Stimulated activated CD4-positive, alpha-beta T cell treated with anti-CD3 and anti-CD28 coated beads, Interleukin-4, amount 100 ng/mL, for 1 hour (primary cell): ENCODE results near the gene JDP2.
A peak's percentile ranks its signal among the peaks of the same experiment; 100 is the strongest.
"Not testable (repeated sequence)": the region's sequence is repeated elsewhere in the genome, so short reads cannot be mapped to it uniquely, and the experiment has no call there.

Experiments used
- DNase-seq: peaks from one replicate; pipeline ENCODE4 v3.0.0-alpha.2; 2020

The JDP2 gene

GRCh38 chr14:75427482-75428229 is at the start of gene JDP2:
TSS of gene JDP2 (plus strand) at chr14:75428022. CDS start at chr14:75437921, 9,899 bp downstream.
- DNase-seq, result peak; percentile 50

GRCh38 chr14:75379246-75379929 is 48.4 kb upstream of the JDP2 start:
- DNase-seq, result no peak

- DNase-seq, result no peak
Measured at GRCh38 chr14:75379930-75380270, 47.9 kb upstream of the JDP2 start.

DNA sequence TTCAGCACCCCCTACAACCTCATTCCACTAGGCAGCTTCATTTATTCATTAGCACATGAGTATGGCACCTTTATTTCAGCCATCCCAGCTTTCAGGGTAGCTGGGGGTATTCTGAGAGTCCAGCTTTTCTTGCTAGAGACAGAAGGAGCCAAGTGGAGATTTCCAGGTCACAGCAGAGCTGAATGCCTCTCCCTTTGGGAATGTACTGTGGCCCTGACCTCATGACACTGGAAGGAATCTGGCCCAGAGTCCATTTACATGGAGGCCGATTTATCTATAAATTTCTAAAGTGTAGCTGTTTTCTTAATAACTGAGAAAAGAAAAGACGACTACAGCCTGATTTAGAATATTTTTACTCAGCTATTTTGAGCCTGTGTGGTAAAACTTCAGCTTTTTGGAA is 47.2 kb upstream of the JDP2 start:
- no peak for DNase-seq

- DNase-seq, result no peak
Measured at GRCh38 chr14:75381642-75382041, 46.2 kb upstream of the JDP2 start.

DNA sequence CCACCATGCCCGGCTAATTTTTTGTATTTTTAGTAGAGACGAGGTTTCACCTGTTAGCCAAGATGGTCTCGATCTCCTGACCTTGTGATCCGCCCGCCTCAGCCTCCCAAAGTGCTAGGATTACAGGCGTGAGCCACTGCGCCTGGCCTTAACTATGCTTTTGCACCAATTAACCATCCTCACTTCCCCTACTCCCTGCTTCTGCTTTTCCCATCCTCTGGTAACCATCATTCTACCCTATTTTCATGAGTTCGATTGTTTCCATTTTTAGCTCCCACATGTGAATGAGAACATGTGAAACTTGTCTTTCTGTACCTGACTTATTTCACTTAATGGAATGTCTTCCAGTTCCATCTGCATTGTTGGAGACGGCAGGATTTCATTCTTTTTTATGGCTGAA is 44.6 kb upstream of the JDP2 start:
- not testable (repeated sequence) for DNase-seq

GRCh38 chr14:75383721-75384120 is 44.1 kb upstream of the JDP2 start:
- DNase-seq, result no peak

DNA sequence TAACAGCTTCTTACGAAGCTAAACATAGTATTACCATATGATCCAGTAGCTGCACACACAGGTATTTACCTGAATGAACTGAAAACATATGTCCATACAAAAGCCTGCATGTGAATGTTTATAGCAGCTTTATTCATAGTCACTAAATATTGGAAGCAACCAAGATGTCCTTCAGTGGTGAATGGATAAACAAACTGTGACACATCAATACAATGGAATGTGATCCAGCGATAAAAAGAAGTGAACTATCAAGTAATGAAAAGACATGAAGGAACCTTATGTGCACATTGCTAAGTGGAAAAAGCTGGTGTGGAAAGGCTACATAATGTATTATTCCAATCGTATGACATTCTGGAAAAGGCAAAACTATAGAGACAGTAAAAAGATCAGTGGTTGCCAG is 38.1 kb upstream of the JDP2 start:
- no peak for DNase-seq

GRCh38 chr14:75390183-75390582 is 37.6 kb upstream of the JDP2 start:
- no peak for DNase-seq

DNA sequence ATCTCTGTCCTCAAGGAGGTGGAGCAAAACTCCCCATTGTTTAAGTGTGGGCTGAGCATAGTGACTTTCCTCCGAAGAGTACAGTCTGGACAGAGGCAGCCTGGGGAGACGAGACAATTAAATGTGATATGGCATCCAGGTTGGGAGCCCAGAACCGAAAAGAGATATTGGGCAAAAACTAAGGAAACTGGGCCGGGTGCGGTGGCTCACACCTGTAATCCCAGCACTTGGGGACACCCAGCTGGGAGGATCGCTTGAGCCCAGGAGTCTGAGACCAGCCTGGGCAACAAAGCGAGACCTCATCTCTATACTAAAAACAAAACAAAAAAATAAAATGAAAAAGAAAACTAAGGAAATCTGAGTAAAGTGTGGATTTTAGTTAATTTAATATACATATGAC is 35.9 kb upstream of the JDP2 start:
- no peak for DNase-seq

GRCh38 chr14:75392686-75393641 is 34.9 kb upstream of the JDP2 start:
- DNase-seq, result no peak

GRCh38 chr14:75393794-75394193 is 34.0 kb upstream of the JDP2 start:
- no peak for DNase-seq

DNA sequence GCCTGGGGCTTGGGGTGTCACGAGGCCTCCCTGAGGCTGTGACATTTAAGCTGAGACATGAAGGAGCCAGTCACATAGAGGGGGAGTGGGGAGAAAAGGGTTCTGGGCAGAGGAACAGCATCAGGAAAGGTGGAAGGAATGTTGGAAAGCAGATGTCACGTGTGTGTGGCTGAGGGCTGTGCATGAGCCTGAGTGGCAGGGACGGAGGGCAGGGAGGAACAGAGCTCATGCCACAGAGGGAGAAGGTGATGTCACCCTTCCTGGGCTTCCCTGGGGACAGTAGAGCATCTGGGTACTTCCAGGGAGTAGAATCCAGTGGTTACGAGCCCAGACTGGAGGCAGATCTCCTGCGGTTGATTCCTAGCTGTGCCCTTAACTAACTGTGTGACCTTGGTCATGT is 32.0 kb upstream of the JDP2 start:
- no peak for DNase-seq

- no peak for DNase-seq
Measured at GRCh38 chr14:75399321-75399720, 28.5 kb upstream of the JDP2 start.

DNA sequence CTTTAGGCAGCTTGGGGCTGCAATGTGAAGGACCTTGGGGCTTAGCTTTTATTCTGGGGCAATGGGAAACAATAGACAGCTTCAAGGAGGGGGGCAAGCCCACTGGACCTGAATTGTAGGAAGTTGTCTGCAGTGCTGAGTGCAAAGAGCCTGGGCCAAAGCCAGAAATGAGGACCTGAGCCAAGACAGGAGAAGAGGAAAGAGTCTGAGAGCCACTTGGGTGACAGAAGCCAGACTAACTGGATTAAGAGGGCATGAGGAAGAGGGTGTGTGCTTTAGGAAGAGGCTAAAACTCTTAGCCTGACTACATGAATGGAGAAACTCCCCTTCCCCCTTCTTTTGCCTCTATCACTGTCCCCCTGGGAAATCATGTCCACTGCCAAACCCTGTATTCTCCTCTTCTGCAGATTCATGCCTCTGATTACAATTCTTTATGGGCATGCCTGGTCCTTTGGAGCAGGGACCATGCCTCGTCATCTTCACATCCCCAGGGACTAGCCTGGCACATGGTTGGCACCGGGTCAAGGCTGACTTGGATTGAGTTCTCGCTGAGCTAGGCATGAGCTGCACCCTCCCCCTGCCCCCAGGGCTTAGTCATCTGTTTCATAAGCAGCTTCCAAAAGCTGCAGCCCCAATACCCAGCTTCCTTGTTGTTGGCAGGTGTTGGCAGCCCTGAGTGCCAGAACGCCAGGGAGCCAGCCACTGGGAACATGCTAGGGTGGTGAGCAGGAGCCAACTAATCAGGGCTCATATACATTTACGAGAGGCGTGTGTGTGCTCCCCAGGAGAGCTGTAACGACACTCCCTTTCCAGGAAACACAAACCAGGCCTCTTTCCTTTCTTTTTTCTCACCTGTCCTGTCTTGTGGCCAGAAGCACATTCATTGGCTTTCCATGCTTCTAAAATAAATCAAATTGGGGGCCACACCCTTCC is 27.7 kb upstream of the JDP2 start:
- no peak for DNase-seq

- DNase-seq, result no peak
Measured at GRCh38 chr14:75401361-75401760, 26.5 kb upstream of the JDP2 start.

GRCh38 chr14:75402867-75403413 is 24.9 kb upstream of the JDP2 start:
- no peak for DNase-seq

DNA sequence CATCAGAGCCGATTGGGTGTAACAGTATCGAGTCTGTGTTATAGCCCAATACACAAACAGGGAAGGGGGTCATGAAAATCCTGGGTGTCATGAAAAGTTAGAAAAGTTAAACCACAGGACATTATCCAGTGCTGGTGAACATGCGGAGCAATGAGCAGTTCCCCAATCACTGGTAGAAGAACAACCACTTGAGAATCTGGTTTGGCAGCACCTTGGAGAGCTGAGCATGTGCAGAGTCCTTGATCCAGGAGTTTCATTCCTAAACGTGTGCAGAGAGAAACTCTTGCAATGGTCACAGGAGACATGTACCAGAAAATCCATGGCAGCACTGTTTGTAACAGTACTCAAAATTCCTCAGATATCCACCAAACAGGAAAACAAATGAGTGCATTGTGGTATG is 23.0 kb upstream of the JDP2 start:
- DNase-seq, result no peak

GRCh38 chr14:75406102-75406501 is 21.7 kb upstream of the JDP2 start:
- DNase-seq, result no peak

- DNase-seq, result no peak
Measured at GRCh38 chr14:75406856-75407255, 21.0 kb upstream of the JDP2 start.

GRCh38 chr14:75409316-75410205 is 18.3 kb upstream of the JDP2 start:
- no peak for DNase-seq
